SIG-M5 (cell line): ENCODE data around the gene KATNAL2.
"Not testable (repeated sequence)": the region's sequence is repeated elsewhere in the genome, so short reads cannot be mapped to it uniquely, and the experiment has no call there.

Experiments used
- DNase-seq: peaks from one replicate; lab custom pipeline; 2025; lab: John Stamatoyannopoulos, UW

The KATNAL2 gene

GRCh38 chr18:46939998-46940571 is 22.7 kb downstream of the KATNAL2 start:
- no peak for DNase-seq

DNA sequence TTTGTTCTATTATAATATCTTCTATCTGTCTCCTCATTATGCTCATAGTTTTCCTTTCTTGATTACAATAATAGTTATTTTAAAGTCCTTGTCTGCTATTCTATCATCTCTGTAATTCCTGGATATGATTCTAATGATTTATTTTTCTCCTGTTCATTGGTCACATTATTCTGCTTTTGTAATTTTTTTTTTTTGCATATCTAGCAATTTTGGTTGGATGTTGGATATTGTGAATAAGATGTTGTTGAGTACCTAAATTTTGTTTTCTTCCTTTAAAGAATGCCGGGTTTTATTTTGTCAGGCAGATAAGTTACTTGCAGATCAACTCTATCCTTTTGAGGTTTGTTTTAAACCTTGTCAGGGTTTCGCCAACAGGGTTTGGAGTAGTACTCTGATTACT is 25.2 kb downstream of the KATNAL2 start:
- DNase-seq = no peak

DNA sequence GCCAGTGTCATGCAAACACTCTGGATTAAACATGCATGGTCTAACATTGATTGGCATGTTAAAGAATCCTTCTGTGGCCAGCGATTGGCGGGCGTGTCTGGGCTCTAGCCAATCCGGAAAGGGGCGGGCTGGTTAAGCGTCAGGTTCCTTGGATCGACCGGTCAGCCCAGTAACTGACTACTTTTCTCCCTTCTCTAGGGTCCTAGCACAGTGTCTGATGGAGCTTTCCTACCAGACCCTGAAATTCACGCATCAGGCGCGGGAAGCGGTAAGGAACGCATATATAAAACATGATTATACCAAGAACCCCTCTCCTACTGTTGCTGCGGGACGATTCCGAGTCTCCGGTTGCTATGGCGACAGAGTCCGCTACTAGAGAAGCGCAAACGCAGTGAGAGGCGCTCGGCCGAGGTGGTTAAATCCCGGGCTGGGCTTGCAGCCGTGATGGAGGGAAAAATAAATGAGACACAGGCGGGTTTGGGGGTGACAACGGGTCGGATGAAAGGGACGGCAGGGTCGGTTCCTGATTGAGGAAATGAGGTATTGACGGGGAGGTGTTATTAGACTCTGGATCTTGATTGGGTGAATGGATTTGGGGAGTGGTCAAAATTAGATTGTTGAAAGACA is 29.4 kb downstream of the KATNAL2 start:
- no peak for DNase-seq

DNA sequence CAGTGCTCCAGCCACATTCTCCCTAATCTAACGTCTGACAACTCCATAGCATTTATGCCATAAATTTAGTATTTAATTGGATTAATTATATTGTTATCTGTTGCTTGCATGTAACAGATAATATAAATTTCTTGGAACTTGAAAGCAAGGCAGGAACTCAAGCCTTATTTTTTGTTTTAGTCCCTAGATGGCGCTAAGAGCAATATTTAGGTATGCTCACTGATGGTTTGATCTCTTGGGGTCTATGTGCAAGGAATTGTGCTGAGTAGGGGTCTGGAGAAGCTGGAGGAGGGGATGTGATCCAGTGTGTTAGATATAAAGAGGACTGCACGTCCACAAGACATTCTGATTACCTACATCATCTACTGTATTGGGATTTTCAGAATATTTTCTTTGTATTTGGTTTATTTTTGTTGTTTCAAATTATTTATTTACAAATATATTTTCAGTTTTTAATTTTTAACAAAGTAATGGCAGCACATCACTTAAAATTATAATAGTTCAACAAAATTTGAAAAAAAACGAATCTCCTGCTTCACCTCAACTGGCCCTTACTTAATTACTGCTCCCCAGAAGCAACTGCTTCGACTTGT is 32.8 kb downstream of the KATNAL2 start:
- no peak for DNase-seq

DNA sequence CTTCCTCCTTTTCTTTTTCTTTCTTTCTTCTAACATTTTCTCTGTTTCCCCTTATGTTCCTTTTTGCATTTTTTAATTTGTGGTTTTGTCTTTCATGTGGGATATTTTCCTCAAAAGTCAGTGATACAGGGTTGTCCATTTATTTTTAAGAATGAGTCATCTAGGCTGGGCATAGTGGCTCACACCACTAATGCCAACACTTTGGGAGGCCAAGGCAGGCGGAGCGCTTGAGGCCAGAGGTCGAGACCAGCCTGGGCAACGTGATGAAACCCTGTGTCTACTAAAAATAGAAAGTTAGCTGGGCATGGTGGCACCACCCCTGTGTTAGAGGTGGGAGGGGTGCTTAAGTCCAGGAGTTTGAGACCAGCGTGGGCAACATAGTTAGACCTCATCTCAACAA is 35.8 kb downstream of the KATNAL2 start:
- DNase-seq = no peak

DNA sequence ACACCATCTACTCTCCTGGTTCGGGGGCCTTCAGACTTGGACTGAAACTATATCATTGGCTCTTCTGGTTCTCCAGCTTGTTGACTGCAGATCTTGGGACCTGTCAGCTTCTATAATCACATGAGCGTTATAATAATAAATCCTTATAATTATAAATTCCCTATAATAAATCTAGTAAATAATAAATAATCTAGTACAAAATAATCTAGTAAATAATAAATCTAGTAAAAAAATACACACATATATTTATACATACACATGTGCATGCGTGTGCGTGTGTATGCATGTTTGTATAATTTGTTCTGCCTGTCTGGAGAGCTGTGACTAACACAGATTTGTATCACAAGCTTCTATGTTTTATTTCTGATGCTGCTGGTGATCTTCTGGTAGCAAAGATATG is 40.8 kb downstream of the KATNAL2 start:
- no peak for DNase-seq

DNA sequence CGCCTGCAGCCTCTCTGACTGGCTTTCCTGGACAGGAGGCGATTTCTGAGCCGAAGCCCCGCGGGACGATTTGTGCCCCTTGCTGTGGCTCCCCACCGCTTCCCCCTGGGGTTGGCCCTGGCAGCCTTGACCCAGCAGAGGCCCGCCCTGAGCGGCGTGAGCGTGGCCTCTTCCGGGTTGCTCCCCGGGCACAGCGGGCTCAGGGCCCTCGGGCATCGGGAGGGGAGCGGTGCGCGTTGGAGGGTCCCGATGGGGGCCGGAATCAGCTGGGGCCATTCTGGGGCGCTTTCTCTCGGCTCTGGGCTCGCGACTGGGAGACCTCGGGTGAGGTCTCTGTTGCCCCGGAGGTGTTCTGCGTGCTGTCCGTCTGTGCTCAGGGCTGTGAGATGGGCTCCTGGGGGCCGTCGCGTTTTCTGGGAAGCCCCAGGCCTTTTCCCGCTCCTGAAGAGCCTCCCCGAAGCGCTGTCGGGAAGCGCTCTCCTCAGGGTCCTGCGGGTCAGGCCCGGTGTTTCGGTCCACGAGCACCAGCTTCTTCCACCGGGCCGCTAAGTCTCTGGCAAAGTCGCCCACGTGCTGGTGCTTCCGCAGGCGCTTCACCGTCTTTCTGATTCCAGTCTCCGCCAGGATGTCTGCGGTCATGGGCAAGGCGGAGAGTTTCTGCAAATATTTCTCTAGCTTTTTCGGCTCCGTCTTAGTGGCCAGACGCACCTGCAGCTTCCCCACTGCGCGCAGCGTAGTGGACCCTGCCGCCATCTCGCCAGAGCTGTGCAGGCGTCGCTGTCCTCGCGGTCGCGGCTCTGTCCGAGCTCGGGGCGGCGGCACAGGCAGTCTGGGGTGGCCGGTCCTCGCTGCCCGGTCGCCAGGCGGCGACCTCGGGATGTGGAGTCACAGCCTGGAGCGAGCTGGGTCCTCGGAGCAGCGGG is 46.5 kb downstream of the KATNAL2 start:
- not testable (repeated sequence) for DNase-seq

- not testable (repeated sequence) for DNase-seq
These were observed 47.3 kb downstream of the KATNAL2 start for GRCh38 chr18:46964579-46965293.

- DNase-seq = not testable (repeated sequence)
These were observed 48.9 kb downstream of the KATNAL2 start for GRCh38 chr18:46966266-46966665.

DNA sequence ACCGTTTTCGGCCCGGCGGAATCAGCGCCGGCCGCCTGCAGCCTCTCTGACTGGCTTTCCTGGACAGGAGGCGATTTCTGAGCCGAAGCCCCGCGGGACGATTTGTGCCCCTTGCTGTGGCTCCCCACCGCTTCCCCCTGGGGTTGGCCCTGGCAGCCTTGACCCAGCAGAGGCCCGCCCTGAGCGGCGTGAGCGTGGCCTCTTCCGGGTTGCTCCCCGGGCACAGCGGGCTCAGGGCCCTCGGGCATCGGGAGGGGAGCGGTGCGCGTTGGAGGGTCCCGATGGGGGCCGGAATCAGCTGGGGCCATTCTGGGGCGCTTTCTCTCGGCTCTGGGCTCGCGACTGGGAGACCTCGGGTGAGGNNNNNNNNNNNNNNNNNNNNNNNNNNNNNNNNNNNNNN is 52.1 kb downstream of the KATNAL2 start:
- DNase-seq = not testable (repeated sequence)

DNA sequence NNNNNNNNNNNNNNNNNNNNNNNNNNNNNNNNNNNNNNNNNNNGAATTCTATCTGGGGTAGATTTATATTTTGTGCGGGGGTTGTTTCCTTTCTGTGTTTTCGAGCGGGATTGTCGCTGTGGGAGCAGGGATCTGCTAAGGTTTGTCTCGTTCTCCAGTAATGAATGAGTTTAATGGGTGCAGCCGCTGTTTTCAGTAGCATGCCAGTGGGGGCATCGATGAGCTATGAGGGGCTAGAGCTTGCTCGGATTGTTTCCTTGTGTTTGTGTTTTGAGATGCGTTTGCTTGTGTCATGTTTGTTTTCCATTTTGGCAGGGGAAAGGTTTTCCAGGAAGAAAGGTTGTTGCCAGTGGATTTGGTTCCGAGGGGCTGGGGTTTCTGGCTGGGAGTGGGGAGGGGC is 102.5 kb downstream of the KATNAL2 start:
- not testable (repeated sequence) for DNase-seq

GRCh38 chr18:47020757-47021156 is 103.4 kb downstream of the KATNAL2 start:
- DNase-seq = not testable (repeated sequence)

DNA sequence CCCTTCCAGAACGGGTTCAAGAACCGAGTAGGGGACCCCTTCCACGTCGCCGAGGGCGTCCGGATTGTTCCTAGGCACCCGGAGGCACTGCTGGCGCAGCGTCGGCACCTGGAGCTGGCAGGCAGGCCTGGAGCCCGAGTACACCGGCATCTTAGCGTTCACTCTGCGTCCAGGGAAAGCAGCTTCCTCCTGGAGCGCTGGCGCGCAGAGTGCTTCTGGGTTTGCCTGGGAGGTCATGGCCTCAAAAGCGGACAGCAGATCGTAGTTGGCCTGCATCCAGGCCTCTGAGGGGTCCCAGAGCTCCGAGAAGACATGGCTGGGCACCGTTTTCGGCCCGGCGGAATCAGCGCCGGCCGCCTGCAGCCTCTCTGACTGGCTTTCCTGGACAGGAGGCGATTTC is 105.4 kb downstream of the KATNAL2 start:
- DNase-seq = not testable (repeated sequence)

- not testable (repeated sequence) for DNase-seq
These were observed 106.5 kb downstream of the KATNAL2 start for GRCh38 chr18:47023769-47024465.

DNA sequence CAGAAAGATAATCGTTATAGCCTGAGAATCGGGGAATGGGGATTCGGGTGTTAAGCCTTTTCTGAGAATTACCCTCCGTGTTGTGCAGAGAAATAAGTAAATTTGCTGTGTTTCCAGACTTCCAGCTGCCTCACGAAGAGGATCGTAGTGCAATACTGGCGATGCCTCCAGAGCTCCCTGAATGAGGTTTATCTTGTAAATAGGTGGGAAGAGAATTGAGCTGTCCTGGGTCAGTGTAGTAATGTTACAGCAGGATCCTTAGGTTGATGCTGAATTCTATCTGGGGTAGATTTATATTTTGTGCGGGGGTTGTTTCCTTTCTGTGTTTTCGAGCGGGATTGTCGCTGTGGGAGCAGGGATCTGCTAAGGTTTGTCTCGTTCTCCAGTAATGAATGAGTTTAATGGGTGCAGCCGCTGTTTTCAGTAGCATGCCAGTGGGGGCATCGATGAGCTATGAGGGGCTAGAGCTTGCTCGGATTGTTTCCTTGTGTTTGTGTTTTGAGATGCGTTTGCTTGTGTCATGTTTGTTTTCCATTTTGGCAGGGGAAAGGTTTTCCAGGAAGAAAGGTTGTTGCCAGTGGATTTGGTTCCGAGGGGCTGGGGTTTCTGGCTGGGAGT is 108.3 kb downstream of the KATNAL2 start:
- not testable (repeated sequence) for DNase-seq

- DNase-seq = not testable (repeated sequence)
These were observed 111.3 kb downstream of the KATNAL2 start for GRCh38 chr18:47028738-47029137.

DNA sequence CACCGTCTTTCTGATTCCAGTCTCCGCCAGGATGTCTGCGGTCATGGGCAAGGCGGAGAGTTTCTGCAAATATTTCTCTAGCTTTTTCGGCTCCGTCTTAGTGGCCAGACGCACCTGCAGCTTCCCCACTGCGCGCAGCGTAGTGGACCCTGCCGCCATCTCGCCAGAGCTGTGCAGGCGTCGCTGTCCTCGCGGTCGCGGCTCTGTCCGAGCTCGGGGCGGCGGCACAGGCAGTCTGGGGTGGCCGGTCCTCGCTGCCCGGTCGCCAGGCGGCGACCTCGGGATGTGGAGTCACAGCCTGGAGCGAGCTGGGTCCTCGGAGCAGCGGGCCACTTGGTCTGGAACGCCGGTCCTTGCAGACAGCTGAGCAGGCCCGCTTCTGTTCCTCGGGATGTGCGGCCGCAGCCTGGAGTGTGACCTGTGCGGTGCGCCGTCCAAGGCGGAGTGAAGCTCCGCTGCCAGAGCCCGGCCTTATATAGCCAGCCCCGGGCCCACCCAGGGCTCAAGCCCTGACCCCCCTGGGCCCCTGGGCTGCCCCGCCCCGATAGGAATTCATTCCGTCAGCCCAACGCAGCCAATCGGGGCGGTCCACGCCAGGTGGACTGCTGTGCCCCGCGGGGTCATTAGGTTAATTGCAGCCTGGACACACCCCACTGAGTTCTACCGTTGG is 112.4 kb downstream of the KATNAL2 start:
- not testable (repeated sequence) for DNase-seq

GRCh38 chr18:47030887-47031286 is 113.5 kb downstream of the KATNAL2 start:
- not testable (repeated sequence) for DNase-seq

GRCh38 chr18:47032945-47033344 is 115.5 kb downstream of the KATNAL2 start:
- DNase-seq = no peak

DNA sequence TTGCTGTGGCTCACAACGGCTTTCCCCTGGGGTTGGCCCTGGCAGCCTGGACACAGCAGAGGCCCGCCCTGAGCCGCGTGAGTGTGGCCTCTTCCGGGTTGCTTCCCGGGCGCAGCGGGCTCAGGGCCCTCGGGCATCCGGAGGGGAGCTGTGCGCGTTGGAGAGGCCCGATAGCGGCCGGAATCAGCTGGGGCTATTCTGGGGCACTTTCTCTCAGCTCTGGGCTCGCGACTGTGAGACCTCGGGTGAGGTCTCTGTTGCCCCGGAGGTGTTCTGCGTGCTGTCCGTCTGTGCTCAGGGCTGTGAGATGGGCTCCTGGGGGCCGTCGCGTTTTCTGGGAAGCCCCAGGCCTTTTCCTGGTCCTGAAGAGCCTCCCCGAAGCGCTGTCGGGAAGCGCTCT is 117.2 kb downstream of the KATNAL2 start:
- DNase-seq = not testable (repeated sequence)
